Natural killer cell (primary cell): ENCODE measurements around the gene HPX. TPM values are rescaled to one million over a fixed set of nuclear protein-coding genes. Genes with fewer than 3 reads are reported as not detected.

ENCODE experiments used
- ATAC-seq, 3 donors: fragments of 150-1000 bp in 2 of 3; fragments of 200-7000 bp in 1 of 3; cut with Tn5 transposase; 1 replicate in 1 of 3; 2 replicates in 2 of 3; pipeline ENCODE4 v1.10.0; 2021; ENCODE audit warnings: mild to moderate bottlenecking in 2 of 3, moderate library complexity in 2 of 3
- DNase-seq, 2 donors: peaks; one replicate each; pipeline versions ENCODE4 v3.0.0 to v3.0.0-alpha.2; 2013 to 2021; ENCODE audit warnings: mixed read lengths in 1 of 2
- H3K27ac ChIP-seq: one replicate; pipeline ENCODE4 v1.5.1; 2013; ENCODE audit warnings: mild to moderate bottlenecking, low read length
- H3K27me3 ChIP-seq: one replicate; pipeline ENCODE4 v1.6.1; 2013; ENCODE audit warnings: low read length; ENCODE audit not compliant: control insufficient read depth, insufficient read depth
- H3K36me3 ChIP-seq: one replicate; pipeline ENCODE4 v1.6.1; 2013; ENCODE audit warnings: low read length; ENCODE audit not compliant: control insufficient read depth, insufficient read depth
- H3K4me1 ChIP-seq: one replicate; pipeline ENCODE4 v1.6.1; 2013; ENCODE audit warnings: low read length; ENCODE audit not compliant: control insufficient read depth, insufficient read depth
- H3K4me3 ChIP-seq: one replicate; pipeline ENCODE4 v1.5.1; 2013; ENCODE audit warnings: low read length
- H3K9me3 ChIP-seq: one replicate; pipeline ENCODE4 v1.6.1; 2013; ENCODE audit warnings: low read length; ENCODE audit not compliant: control insufficient read depth, insufficient read depth
- H3K27ac Mint-ChIP-seq, 2 donors: one replicate each; pipeline ENCODE4 v1.8.0; 2022; ENCODE audit warnings: mild to moderate bottlenecking in 2 of 2, mixed read lengths in 2 of 2, moderate library complexity in 1 of 2
- H3K27me3 Mint-ChIP-seq, 2 donors: one replicate each; pipeline ENCODE4 v1.8.0; 2022; ENCODE audit warnings: low read depth in 2 of 2, mixed read lengths in 2 of 2
- H3K36me3 Mint-ChIP-seq: one replicate; pipeline ENCODE4 v1.8.0; 2022; ENCODE audit warnings: mixed read lengths
- H3K4me1 Mint-ChIP-seq, 2 donors: one replicate each; pipeline ENCODE4 v1.8.0; 2022; ENCODE audit warnings: mixed read lengths in 2 of 2
- H3K4me3 Mint-ChIP-seq: one replicate; pipeline ENCODE4 v1.8.0; 2022; ENCODE audit warnings: mild to moderate bottlenecking, moderate library complexity, mixed read lengths
- H3K9me3 Mint-ChIP-seq, 2 donors: one replicate each; pipeline ENCODE4 v1.8.0; 2022; ENCODE audit warnings: mixed read lengths in 2 of 2
- WGBS: methylation state at CpG from one replicate; pipeline ENCODE4 v1.1.7; 2013; ENCODE audit warnings: missing lambda C conversion rate; ENCODE audit not compliant: insufficient coverage; 5-methylcytosine and 5-hydroxymethylcytosine counted together
- intact Hi-C: fragments of 100-400 bp; cut with micrococcal nuclease; formaldehyde crosslinking; loops from one replicate; pipeline ENCODE4 v1.14.2; 2022
- total RNA-seq, 4 donors: library from RNA; stranded (reverse); fragments of 120-200 nt in 1 of 4; gene quantifications; one replicate each; pipeline versions ENCODE4 v1.2.3 to v1.2.4, GENCODE V29; 2013 to 2022
- TF ChIP-seq, protein P1 (sequence below): fragments of 200-600 bp; IDR thresholded peaks from one replicate; pipeline ENCODE4 v1.8.0; 2022; ENCODE audit warnings: antibody characterized with exemption

HPX gene
- total RNA-seq, 3 donors from 2014 or later (not counting 1 experiment from before 2014, with no cell fraction given), result 0.35 to 1.5 (median 0.98) TPM

DNA sequence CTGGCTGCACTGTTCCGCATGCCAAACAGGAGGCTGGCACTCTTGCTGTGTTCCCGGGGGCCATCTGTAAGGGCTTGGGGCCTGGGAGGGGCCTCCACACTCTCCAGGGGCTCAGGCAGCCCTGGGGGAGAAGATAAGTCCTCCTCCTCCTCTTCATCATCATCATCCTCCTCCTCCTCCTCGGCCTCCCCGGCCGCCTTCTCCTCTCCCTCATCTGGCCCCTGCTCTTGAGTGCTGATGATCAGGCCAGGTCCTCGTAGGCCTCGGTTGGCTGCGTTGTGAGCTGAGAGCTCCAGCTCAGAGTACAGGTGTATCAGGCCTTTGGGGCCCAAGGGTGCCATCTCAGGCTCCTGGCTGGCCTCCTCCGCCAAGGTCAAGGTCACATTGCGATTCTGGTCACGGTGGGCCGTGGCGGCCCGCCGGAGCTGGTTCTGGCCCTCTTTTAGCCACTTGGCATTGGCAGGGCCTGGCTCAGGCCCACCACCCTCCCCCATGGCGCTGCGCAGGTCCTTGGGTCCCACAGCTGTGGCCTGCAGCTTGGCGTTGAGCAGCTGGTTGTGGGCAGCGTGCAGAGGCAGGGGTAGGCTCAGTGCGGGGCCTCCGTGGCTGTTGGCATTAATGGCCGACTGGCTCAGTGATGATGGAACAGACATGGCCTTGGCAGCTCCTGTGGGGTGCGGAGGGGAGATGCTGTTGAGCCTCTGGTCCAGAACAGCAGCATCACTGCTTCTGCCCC, 29.9 kb downstream of the HPX start:
- intact Hi-C loops, result no loop called here
- ATAC-seq, result no peak
- no peak overlapping the region for H3K27ac ChIP-seq
- no peaks in the 10 kb centered on the region for H3K9me3 ChIP-seq
- Mint-ChIP-seq H3K4me3 (no peak overlapping the region), H3K27me3 (no peaks in the 10 kb centered on the region), H3K36me3 (no peaks in the 10 kb centered on the region), H3K4me1 (peaks cover 18 to 24% of the 10 kb centered on the region in 2 donors), H3K9me3 (no peaks in the 10 kb centered on the region), H3K27ac (no peak overlapping the region)
- no peaks in the 10 kb centered on the region for H3K27me3 ChIP-seq
- peaks cover 12% of the 10 kb centered on the region for H3K36me3 ChIP-seq
- WGBS, result 97% methylated on average over 23 of the region's 23 CpGs
- no peak for DNase-seq
- TF ChIP-seq, protein P1, sequence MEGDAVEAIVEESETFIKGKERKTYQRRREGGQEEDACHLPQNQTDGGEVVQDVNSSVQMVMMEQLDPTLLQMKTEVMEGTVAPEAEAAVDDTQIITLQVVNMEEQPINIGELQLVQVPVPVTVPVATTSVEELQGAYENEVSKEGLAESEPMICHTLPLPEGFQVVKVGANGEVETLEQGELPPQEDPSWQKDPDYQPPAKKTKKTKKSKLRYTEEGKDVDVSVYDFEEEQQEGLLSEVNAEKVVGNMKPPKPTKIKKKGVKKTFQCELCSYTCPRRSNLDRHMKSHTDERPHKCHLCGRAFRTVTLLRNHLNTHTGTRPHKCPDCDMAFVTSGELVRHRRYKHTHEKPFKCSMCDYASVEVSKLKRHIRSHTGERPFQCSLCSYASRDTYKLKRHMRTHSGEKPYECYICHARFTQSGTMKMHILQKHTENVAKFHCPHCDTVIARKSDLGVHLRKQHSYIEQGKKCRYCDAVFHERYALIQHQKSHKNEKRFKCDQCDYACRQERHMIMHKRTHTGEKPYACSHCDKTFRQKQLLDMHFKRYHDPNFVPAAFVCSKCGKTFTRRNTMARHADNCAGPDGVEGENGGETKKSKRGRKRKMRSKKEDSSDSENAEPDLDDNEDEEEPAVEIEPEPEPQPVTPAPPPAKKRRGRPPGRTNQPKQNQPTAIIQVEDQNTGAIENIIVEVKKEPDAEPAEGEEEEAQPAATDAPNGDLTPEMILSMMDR, result no peak
- H3K4me1 ChIP-seq, result peaks cover 19% of the 10 kb centered on the region
- H3K4me3 ChIP-seq, result no peak overlapping the region

DNA sequence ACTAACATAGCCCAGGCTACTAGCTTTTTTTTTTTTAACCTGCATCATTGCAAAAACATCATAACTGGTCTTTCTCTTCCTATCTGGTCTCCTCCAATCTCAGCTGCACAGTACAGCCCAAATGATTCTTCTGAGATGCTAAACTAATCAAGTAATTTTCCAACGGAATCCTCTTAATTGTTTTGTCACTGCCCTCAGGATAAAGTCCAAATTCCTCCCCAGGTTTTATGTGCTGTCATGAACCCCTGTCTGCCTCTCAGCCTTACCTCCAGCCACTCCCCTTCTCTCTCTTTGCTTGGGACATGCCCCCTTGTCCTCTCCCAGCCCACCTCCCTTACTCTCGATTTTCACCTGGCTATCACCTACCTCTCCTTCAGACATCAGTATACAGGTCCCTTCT, 34.4 kb downstream of the HPX start:
- H3K27ac ChIP-seq, result no peak overlapping the region
- DNase-seq, result peak in 1 of 2 donors; percentile 1
- H3K4me3 ChIP-seq, result no peak overlapping the region
- Mint-ChIP-seq H3K4me1 (peaks cover 44 to 57% of the 10 kb centered on the region in 2 donors), H3K27ac (peak overlapping the region; percentile 2 to 18), H3K36me3 (no peaks in the 10 kb centered on the region), H3K4me3 (no peak overlapping the region), H3K9me3 (no peaks in the 10 kb centered on the region), H3K27me3 (no peaks in the 10 kb centered on the region)
- H3K27me3 ChIP-seq, result no peaks in the 10 kb centered on the region
- no peak for ATAC-seq
- intact Hi-C loops, result no loop called here
- no peaks in the 10 kb centered on the region for H3K9me3 ChIP-seq
- TF ChIP-seq, protein P1, result no peak
- H3K36me3 ChIP-seq, result peaks cover 12% of the 10 kb centered on the region
- H3K4me1 ChIP-seq, result peaks cover 40% of the 10 kb centered on the region
- 83% methylated on average over 2 of the region's 2 CpGs for WGBS

DNA sequence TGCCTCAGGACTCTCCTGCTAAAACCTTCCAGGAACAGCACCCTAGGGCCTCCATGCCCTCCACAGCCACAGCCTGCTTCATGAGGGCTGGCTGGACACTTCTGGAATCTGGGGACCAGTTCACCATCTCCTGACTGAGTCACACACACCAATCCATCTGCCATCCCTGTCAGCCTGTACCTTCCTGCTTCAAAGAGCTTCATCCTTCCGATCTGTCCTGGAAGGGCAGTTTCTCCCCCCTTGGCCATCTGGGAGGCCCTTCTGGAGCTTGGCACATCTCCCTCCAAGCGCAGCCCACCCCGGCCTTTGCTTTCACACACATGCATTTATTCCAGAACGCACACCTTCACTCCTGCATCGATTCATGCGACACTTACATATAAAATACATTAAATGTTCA, 34.9 kb downstream of the HPX start:
- TF ChIP-seq, protein P1, result no peak
- intact Hi-C loops, result no loop called here
- Histone ChIP-seq H3K27ac (no peak overlapping the region), H3K4me3 (no peak overlapping the region), H3K9me3 (no peaks in the 10 kb centered on the region), H3K4me1 (peaks cover 46% of the 10 kb centered on the region), H3K36me3 (peaks cover 13% of the 10 kb centered on the region), H3K27me3 (no peaks in the 10 kb centered on the region)
- Mint-ChIP-seq H3K9me3 (no peaks in the 10 kb centered on the region), H3K36me3 (no peaks in the 10 kb centered on the region), H3K27ac (peak overlapping the region; percentile 2 to 18), H3K4me3 (no peak overlapping the region), H3K27me3 (no peaks in the 10 kb centered on the region), H3K4me1 (peaks cover 44 to 62% of the 10 kb centered on the region in 2 donors)
- WGBS, result 97% methylated on average over 6 of the region's 6 CpGs
- no peak for ATAC-seq
- DNase-seq, result peak in 1 of 2 donors; percentile 4
